ENCODE results near the gene MYH9. TPM values are rescaled to one million over a fixed set of nuclear protein-coding genes. Genes with fewer than 3 reads are reported as not detected.
"Not testable (repeated sequence)": the region's sequence is repeated elsewhere in the genome, so short reads cannot be mapped to it uniquely, and the experiment has no call there.

MYH9 gene
- total RNA-seq, 4 donors from 2014 or later, result 337 to 553 (median 433) TPM

- TF ChIP-seq POLR2A (IDR thresholded peaks at IDR 0.05) (no peak), CTCF (IDR thresholded peaks at IDR 0.05) (no peak)
- peak in 1 of 3 donors; percentile 44 for DNase-seq
- Histone ChIP-seq H3K27me3 (no peaks in the 10 kb centered on the region), H3K4me3 (no peak overlapping the region), H3K36me3 (peaks cover 0 to 93% (median 5%) of the 10 kb centered on the region in 3 donors), H3K27ac (no peak overlapping the region), H3K4me1 (no peaks in the 10 kb centered on the region), H3K9me3 (no peaks in the 10 kb centered on the region)
Observed at GRCh38 chr22:36291831-36292740, 95.7 kb downstream of the MYH9 start.

- H3K27ac ChIP-seq, H3K4me3 ChIP-seq, H3K27me3 ChIP-seq, H3K9me3 ChIP-seq, H3K4me1 ChIP-seq: not testable (repeated sequence)
- H3K36me3 ChIP-seq, result peaks cover 0 to 93% (median 5%) of the 10 kb centered on the region in 3 donors
- DNase-seq, result peak in 1 of 3 donors; percentile 14
Observed at GRCh38 chr22:36290391-36291075, 97.2 kb downstream of the MYH9 start.

- H3K27me3 ChIP-seq, H3K27ac ChIP-seq, H3K4me1 ChIP-seq, H3K9me3 ChIP-seq, H3K4me3 ChIP-seq: not testable (repeated sequence)
- peaks cover 0 to 93% (median 5%) of the 10 kb centered on the region in 3 donors for H3K36me3 ChIP-seq
- DNase-seq, result peak in 1 of 3 donors; percentile 25
Observed at GRCh38 chr22:36289948-36290371, 97.8 kb downstream of the MYH9 start.

- H3K4me3 ChIP-seq, result no peak overlapping the region
- no peaks in the 10 kb centered on the region for H3K9me3 ChIP-seq
- no peak for TF ChIP-seq POLR2A (IDR thresholded peaks at IDR 0.05)
- no peak for TF ChIP-seq CTCF (IDR thresholded peaks at IDR 0.05)
- peak in 1 of 3 donors; percentile 27 for DNase-seq
- H3K27ac ChIP-seq, result no peak overlapping the region
- peaks cover 0 to 93% (median 5%) of the 10 kb centered on the region in 3 donors for H3K36me3 ChIP-seq
- H3K27me3 ChIP-seq, result no peaks in the 10 kb centered on the region
- peaks cover 0 to 5% (median 0%) of the 10 kb centered on the region in 4 donors for H3K4me1 ChIP-seq
Observed at GRCh38 chr22:36289406-36289870, 98.3 kb downstream of the MYH9 start.

- H3K27me3 ChIP-seq, result no peaks in the 10 kb centered on the region
- peaks cover 0 to 5% (median 0%) of the 10 kb centered on the region in 4 donors for H3K4me1 ChIP-seq
- no peak overlapping the region for H3K4me3 ChIP-seq
- H3K27ac ChIP-seq, result no peak overlapping the region
- no peaks in the 10 kb centered on the region for H3K9me3 ChIP-seq
- TF ChIP-seq POLR2A (IDR thresholded peaks at IDR 0.05), result no peak
- no peak for TF ChIP-seq CTCF (IDR thresholded peaks at IDR 0.05)
- H3K36me3 ChIP-seq, result peaks cover 0 to 93% (median 5%) of the 10 kb centered on the region in 3 donors
- peak in 1 of 3 donors; percentile 45 for DNase-seq
Observed at GRCh38 chr22:36288571-36289405, 99.0 kb downstream of the MYH9 start.

GRCh38 chr22:36287881-36288515, 99.8 kb downstream of the MYH9 start:
- H3K36me3 ChIP-seq, result peaks cover 0 to 93% (median 4%) of the 10 kb centered on the region in 3 donors
- H3K9me3 ChIP-seq, result no peaks in the 10 kb centered on the region
- TF ChIP-seq CTCF (IDR thresholded peaks at IDR 0.05), result no peak
- no peaks in the 10 kb centered on the region for H3K27me3 ChIP-seq
- no peak overlapping the region for H3K4me3 ChIP-seq
- peaks cover 0 to 5% (median 0%) of the 10 kb centered on the region in 4 donors for H3K4me1 ChIP-seq
- peak in 1 of 3 donors; percentile 50 for DNase-seq
- H3K27ac ChIP-seq, result no peak overlapping the region

Measured in Peyer's patch (tissue), 4 donors.